PC-9 (cell line): ENCODE data around the gene MAGEA12. TPM values are rescaled to one million over a fixed set of nuclear protein-coding genes. Genes with fewer than 3 reads are reported as not detected.
A peak's percentile ranks its signal among the peaks of the same experiment; 100 is the strongest.
"Not testable (repeated sequence)": the region's sequence is repeated elsewhere in the genome, so short reads cannot be mapped to it uniquely, and the experiment has no call there.

ENCODE experiments used
- BruUV-seq: library from RNA; stranded (reverse); fragments of 400-500 nt; replicated peaks from 2 replicates; lab custom pipeline; 2021; lab: Mats Ljungman, UMichigan
- CTCF ChIA-PET: fragments of 300-600 bp; sonication (Branson Sonifier 250); formaldehyde crosslinking; loops from one replicate; lab custom pipeline; 2022; ENCODE audit warnings: antibody characterized with exemption; lab: Charles Lee
- POLR2A ChIA-PET: fragments of 300-600 bp; sonication (Branson Sonifier 250); formaldehyde crosslinking; loops from one replicate; lab custom pipeline; 2022; ENCODE audit warnings: antibody characterized with exemption; ENCODE audit not compliant: unreplicated experiment; lab: Charles Lee
- DNase-seq, 2 experiments: peaks; one replicate each; pipeline versions ENCODE4 v3.0.0 to v3.0.0-alpha.2; 2015 to 2022; ENCODE audit warnings: mixed read lengths in 1 of 2
- H2AFZ ChIP-seq: fragments of 200-600 bp; sonication (generic); 2 replicates; pipeline ENCODE4 v1.8.1; 2017; ENCODE audit warnings: antibody characterized with exemption
- H3F3A ChIP-seq: fragments of 200-600 bp; sonication (generic); 2 replicates; pipeline ENCODE4 v1.8.1; 2017; ENCODE audit warnings: antibody characterized with exemption, mild to moderate bottlenecking, low read depth; ENCODE audit not compliant: insufficient read depth
- H3K27ac ChIP-seq: fragments of 200-600 bp; sonication (generic); 2 replicates; pipeline ENCODE4 v1.6.1; 2016; ENCODE audit warnings: mixed run types
- H3K27me3 ChIP-seq: fragments of 200-600 bp; sonication (generic); 2 replicates; pipeline ENCODE4 v1.6.1; 2016; ENCODE audit warnings: low read depth, mixed run types; ENCODE audit not compliant: insufficient read depth
- H3K36me3 ChIP-seq: fragments of 200-600 bp; sonication (generic); 2 replicates; pipeline ENCODE4 v1.6.1; 2016; ENCODE audit warnings: low read depth, mixed run types
- H3K4me1 ChIP-seq: fragments of 200-600 bp; sonication (generic); replicated peaks from 2 replicates; pipeline ENCODE4 v1.6.1; 2016; ENCODE audit warnings: mixed run types; ENCODE audit not compliant: insufficient read depth
- H3K4me2 ChIP-seq: fragments of 200-600 bp; sonication (generic); 2 replicates; pipeline ENCODE4 v1.6.1; 2017; ENCODE audit warnings: mixed run types
- H3K4me3 ChIP-seq: fragments of 200-600 bp; sonication (generic); 2 replicates; pipeline ENCODE4 v1.6.1; 2016; ENCODE audit warnings: mixed run types
- H3K79me2 ChIP-seq: fragments of 200-600 bp; sonication (generic); 2 replicates; pipeline ENCODE4 v1.6.1; 2017; ENCODE audit warnings: low read depth, mixed run types
- H3K9me2 ChIP-seq: fragments of 200-600 bp; sonication (generic); 2 replicates; pipeline ENCODE4 v1.8.1; 2017; ENCODE audit warnings: mild to moderate bottlenecking; ENCODE audit not compliant: insufficient read depth
- H3K9me3 ChIP-seq: fragments of 200-600 bp; sonication (generic); 2 replicates; pipeline ENCODE4 v1.8.1; 2016; ENCODE audit warnings: low read depth; ENCODE audit not compliant: insufficient read depth
- H4K20me1 ChIP-seq: fragments of 200-600 bp; sonication (generic); 2 replicates; pipeline ENCODE4 v1.8.1; 2017; ENCODE audit not compliant: insufficient read depth
- CTCF ChIP-seq: fragments of 200-600 bp; sonication (generic); conservative IDR thresholded peaks from 2 replicates; pipeline ENCODE4 v1.6.1; 2017; ENCODE audit warnings: mixed run types, antibody characterized with exemption, mild to moderate bottlenecking, moderate library complexity
- EZH2 ChIP-seq: fragments of 200-600 bp; sonication (generic); IDR thresholded peaks from 2 replicates; pipeline ENCODE4 v1.8.0; 2017; ENCODE audit warnings: antibody characterized with exemption, low read depth
- intact Hi-C: fragments of 100-400 bp; cut with micrococcal nuclease; formaldehyde crosslinking; loops from one replicate; pipeline ENCODE4 v1.10.0; 2022; ENCODE audit not compliant: unreplicated experiment
- total RNA-seq: library from RNA; stranded (reverse); gene quantifications from 2 replicates; pipeline ENCODE4 v1.2.3, GENCODE V29; 2021

The MAGEA12 gene
- total RNA-seq, 1 experiment from 2014 or later: 24.2 TPM

- ChIA-PET POLR2A (no interaction called here), CTCF (no interaction called here)
- no peaks in the 10 kb centered on the region for H3K9me2 ChIP-seq
- no peaks in the 10 kb centered on the region; the same call in 1 of the 2 replicates for H3K27me3 ChIP-seq
- peaks cover 43% of the 10 kb centered on the region for H3K79me2 ChIP-seq
- 0 out of 2 replicates have a peak, but pooled peaks cover 3% of the 10 kb centered on the region for H3K36me3 ChIP-seq
- H4K20me1 ChIP-seq: peaks cover 4% of the 10 kb centered on the region; the same call in 1 of the 2 replicates
- no peaks in the 10 kb centered on the region for H3F3A ChIP-seq
- H3K4me3 ChIP-seq: peak overlapping the region; percentile 62; the same call in 1 of the 2 replicates
- BruUV-seq: no TSS peak
- H2AFZ ChIP-seq: no peak overlapping the region
- no peaks in the 10 kb centered on the region for H3K9me3 ChIP-seq
- intact Hi-C loops: no loop called here
- TF ChIP-seq CTCF (no peak), EZH2 (no peak)
- no peak for DNase-seq
- H3K4me2 ChIP-seq: peak overlapping the region; percentile 71
- no peak overlapping the region for H3K27ac ChIP-seq
- peaks cover 10% of the 10 kb centered on the region; the same call in 1 of the 2 replicates for H3K4me1 ChIP-seq
These were observed 1.5 kb downstream of the MAGEA12 start for GRCh38 chrX:152735101-152735500.

- H3K36me3 ChIP-seq: 0 out of 2 replicates have a peak, but pooled peaks cover 3% of the 10 kb centered on the region
- peaks cover 43% of the 10 kb centered on the region for H3K79me2 ChIP-seq
- peaks cover 4% of the 10 kb centered on the region; the same call in 1 of the 2 replicates for H4K20me1 ChIP-seq
- BruUV-seq: no TSS peak
- ChIA-PET POLR2A (no interaction called here), CTCF (no interaction called here)
- H3K27me3 ChIP-seq: no peaks in the 10 kb centered on the region; the same call in 1 of the 2 replicates
- H3K4me2 ChIP-seq: no peak overlapping the region
- H2AFZ ChIP-seq: no peak overlapping the region
- no peaks in the 10 kb centered on the region for H3K9me2 ChIP-seq
- no peak for TF ChIP-seq EZH2
- no peak for TF ChIP-seq CTCF
- no peak overlapping the region for H3K27ac ChIP-seq
- H3K4me1 ChIP-seq: peaks cover 10% of the 10 kb centered on the region; the same call in 1 of the 2 replicates
- intact Hi-C loops: no loop called here
- DNase-seq: no peak
- H3K9me3 ChIP-seq: no peaks in the 10 kb centered on the region
- H3K4me3 ChIP-seq: no peak overlapping the region
- 0 out of 2 replicates have a peak, but pooled peaks cover 2% of the 10 kb centered on the region for H3F3A ChIP-seq
These were observed 2.4 kb downstream of the MAGEA12 start for GRCh38 chrX:152735860-152736511.

- BruUV-seq, POLR2A ChIA-PET: not testable (repeated sequence)
These were observed 3.0 kb downstream of the MAGEA12 start for GRCh38 chrX:152736528-152736927.

More at GRCh38 chrX:152736528-152736927, 3.0 kb downstream of the MAGEA12 start:
- H3K4me2 ChIP-seq, H3K36me3 ChIP-seq, CTCF ChIA-PET, H3F3A ChIP-seq, H3K4me3 ChIP-seq, intact Hi-C loops, H3K9me3 ChIP-seq, H2AFZ ChIP-seq, H3K9me2 ChIP-seq, H4K20me1 ChIP-seq, DNase-seq, H3K27me3 ChIP-seq, H3K27ac ChIP-seq: not testable (repeated sequence)
- Histone ChIP-seq H3K79me2 (peaks cover 43% of the 10 kb centered on the region), H3K4me1 (peaks cover 10% of the 10 kb centered on the region; the same call in 1 of the 2 replicates)
